WTC11 (cell line): Measurements from ENCODE around the gene CTDSPL. TPM values are rescaled to one million over a fixed set of nuclear protein-coding genes. Genes with fewer than 3 reads are reported as not detected.

Experiments
- ATAC-seq: fragments of 200-7000 bp; cut with Tn5 transposase; 2 replicates; pipeline ENCODE4 v1.10.0; 2021; ENCODE audit warnings: mild to moderate bottlenecking, moderate library complexity
- CTCF ChIA-PET: fragments of 300-600 bp; sonication (Branson Sonifier 250); formaldehyde crosslinking; loops from one replicate; lab custom pipeline; 2021; ENCODE audit warnings: antibody characterized with exemption; lab: Charles Lee
- POLR2A ChIA-PET: fragments of 350-600 bp; sonication (Branson Sonifier 250); formaldehyde crosslinking; loops from one replicate; lab custom pipeline; 2021; ENCODE audit warnings: antibody characterized with exemption; lab: Charles Lee
- DNase-seq: peaks from one replicate; pipeline ENCODE4 v3.0.0; 2021; ENCODE audit warnings: low spot score
- H3K27ac Mint-ChIP-seq: 2 replicates; pipeline ENCODE4 v1.8.0; 2021; ENCODE audit warnings: mixed read lengths
- H3K27me3 Mint-ChIP-seq: 2 replicates; pipeline ENCODE4 v1.8.0; 2021; ENCODE audit warnings: low read depth, mild to moderate bottlenecking, moderate library complexity, mixed read lengths
- H3K36me3 Mint-ChIP-seq: 2 replicates; pipeline ENCODE4 v1.8.0; 2021; ENCODE audit warnings: mixed read lengths
- H3K4me1 Mint-ChIP-seq: 2 replicates; pipeline ENCODE4 v1.8.0; 2022; ENCODE audit warnings: mixed read lengths
- H3K4me3 Mint-ChIP-seq: 2 replicates; pipeline ENCODE4 v1.8.0; 2021; ENCODE audit warnings: mild to moderate bottlenecking, moderate library complexity, mixed read lengths
- H3K9me3 Mint-ChIP-seq: 2 replicates; pipeline ENCODE4 v1.8.0; 2021; ENCODE audit warnings: mixed read lengths
- CREB1 ChIP-seq: sonication (generic); formaldehyde crosslinking; IDR thresholded peaks from 2 replicates; pipeline ENCODE4 v1.8.0; 2023; ENCODE audit warnings: mild to moderate bottlenecking, missing genetic modification reagents
- EMX1 ChIP-seq: fragments of 250-450 bp; sonication (Bioruptor Pico); IDR thresholded peaks from 2 replicates; pipeline ENCODE4 v1.8.0; 2021; ENCODE audit warnings: mild to moderate bottlenecking
- FOXK1 ChIP-seq: sonication (generic); formaldehyde crosslinking; IDR thresholded peaks from 2 replicates; pipeline ENCODE4 v1.8.0; 2022; ENCODE audit warnings: mild to moderate bottlenecking, moderate library complexity, missing genetic modification reagents
- IRF2 ChIP-seq: sonication (generic); formaldehyde crosslinking; IDR thresholded peaks from 2 replicates; pipeline ENCODE4 v1.8.0; 2022; ENCODE audit warnings: low read depth, missing genetic modification reagents, borderline replicate concordance
- JAZF1 ChIP-seq: fragments of 250-450 bp; sonication (Bioruptor Pico); IDR thresholded peaks from 2 replicates; pipeline ENCODE4 v1.9.0; 2021; ENCODE audit warnings: moderate library complexity, mild to moderate bottlenecking, inconsistent platforms
- MXD4 ChIP-seq: fragments of 250-450 bp; sonication (Bioruptor Pico); IDR thresholded peaks from 2 replicates; pipeline ENCODE4 v1.8.0; 2021; ENCODE audit warnings: mild to moderate bottlenecking, moderate library complexity, borderline replicate concordance
- NFE2L1 ChIP-seq: sonication (generic); formaldehyde crosslinking; IDR thresholded peaks from 2 replicates; pipeline ENCODE4 v1.8.1; 2023; ENCODE audit warnings: missing genetic modification reagents
- RELA ChIP-seq: sonication (generic); formaldehyde crosslinking; IDR thresholded peaks from 2 replicates; pipeline ENCODE4 v1.8.1; 2022; ENCODE audit warnings: missing genetic modification reagents, mild to moderate bottlenecking, borderline replicate concordance
- TEAD4 ChIP-seq: sonication (generic); formaldehyde crosslinking; IDR thresholded peaks from 2 replicates; pipeline ENCODE4 v1.8.0; 2022; ENCODE audit warnings: mild to moderate bottlenecking, missing genetic modification reagents
- TP53 ChIP-seq: sonication (generic); formaldehyde crosslinking; IDR thresholded peaks from 2 replicates; pipeline ENCODE4 v1.8.1; 2023; ENCODE audit warnings: mild to moderate bottlenecking, missing genetic modification reagents
- ZBTB21 ChIP-seq: sonication (generic); formaldehyde crosslinking; IDR thresholded peaks from 2 replicates; pipeline ENCODE4 v1.8.1; 2023; ENCODE audit warnings: mild to moderate bottlenecking, missing genetic modification reagents, borderline replicate concordance
- ZNF219 ChIP-seq: sonication (generic); formaldehyde crosslinking; IDR thresholded peaks from 2 replicates; pipeline ENCODE4 v1.8.0; 2023; ENCODE audit warnings: missing genetic modification reagents, mild to moderate bottlenecking, borderline replicate concordance
- ZNF396 ChIP-seq: fragments of 250-450 bp; sonication (Bioruptor Pico); IDR thresholded peaks from 2 replicates; pipeline ENCODE4 v1.8.0; 2021; ENCODE audit warnings: mild to moderate bottlenecking, moderate library complexity, borderline replicate concordance
- total RNA-seq: library from RNA; stranded (reverse); gene quantifications from 3 replicates; pipeline ENCODE4 v1.2.3, GENCODE V29; 2021
- TF ChIP-seq, protein P1 (sequence below): sonication (generic); formaldehyde crosslinking; IDR thresholded peaks from 2 replicates; pipeline ENCODE4 v1.8.0; 2022; ENCODE audit warnings: mild to moderate bottlenecking, missing genetic modification reagents
- TF ChIP-seq, protein P2 (sequence below): fragments of 200-600 bp; IDR thresholded peaks from 2 replicates; pipeline ENCODE4 v1.8.0; 2022; ENCODE audit warnings: antibody characterized with exemption
- TF ChIP-seq, protein P3 (sequence below): sonication (generic); formaldehyde crosslinking; IDR thresholded peaks from 2 replicates; pipeline ENCODE4 v1.8.1; 2023; ENCODE audit warnings: mild to moderate bottlenecking, missing genetic modification reagents

Gene CTDSPL
- total RNA-seq, 1 experiment from 2014 or later: 41.2 TPM

DNA sequence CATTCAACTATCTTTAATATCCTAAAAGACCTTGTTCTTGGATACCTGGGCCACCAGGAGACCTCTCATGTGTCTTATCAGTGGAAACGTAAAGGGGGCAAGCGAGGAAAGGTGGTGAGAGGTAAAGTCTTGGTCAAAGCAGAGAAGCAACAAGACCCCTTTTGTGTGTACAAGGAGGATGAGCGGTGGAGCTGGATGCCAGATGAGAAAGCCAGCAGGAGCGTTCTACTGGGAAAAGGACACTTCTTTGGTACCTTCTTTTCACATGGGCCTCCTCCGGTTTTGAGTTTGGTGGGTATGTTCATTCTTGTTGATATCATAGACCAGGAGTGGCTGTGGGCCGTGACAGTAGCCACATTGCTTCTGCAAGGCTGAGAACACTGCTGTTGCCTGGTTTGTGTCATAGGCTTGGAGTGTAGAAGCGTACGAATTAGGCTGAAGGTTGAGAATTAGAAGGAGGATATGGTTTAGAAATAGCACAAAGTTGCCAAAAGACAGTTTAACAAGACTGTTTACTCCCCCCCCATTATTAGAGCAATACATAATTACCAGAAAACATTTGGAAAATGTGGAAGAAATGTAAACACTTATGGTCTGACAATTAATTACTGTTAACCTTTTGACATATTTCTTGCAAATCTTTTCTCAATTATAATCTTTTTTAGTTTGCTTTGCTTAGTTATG is 82.1 kb downstream of the CTDSPL start:
- H3K4me3 Mint-ChIP-seq: no peak overlapping the region
- ATAC-seq (no peak), DNase-seq (no peak)
- H3K27ac Mint-ChIP-seq: no peak overlapping the region
- TF ChIP-seq RELA (CRISPR knock-in tag) (no peak), TP53 (CRISPR knock-in tag) (no peak)
- peaks cover 2% of the 10 kb centered on the region; the same call in 1 of the 2 replicates for H3K36me3 Mint-ChIP-seq
- POLR2A ChIA-PET: no interaction called here
- no peaks in the 10 kb centered on the region for H3K27me3 Mint-ChIP-seq
- H3K9me3 Mint-ChIP-seq: no peaks in the 10 kb centered on the region
- CTCF ChIA-PET: interaction anchor here (1.2 kb wide), 1 partner anchor 24 kb away, joined by 3 read pairs; no protein-coding TSS in a partner anchor
- H3K4me1 Mint-ChIP-seq: peaks cover 20% of the 10 kb centered on the region

DNA sequence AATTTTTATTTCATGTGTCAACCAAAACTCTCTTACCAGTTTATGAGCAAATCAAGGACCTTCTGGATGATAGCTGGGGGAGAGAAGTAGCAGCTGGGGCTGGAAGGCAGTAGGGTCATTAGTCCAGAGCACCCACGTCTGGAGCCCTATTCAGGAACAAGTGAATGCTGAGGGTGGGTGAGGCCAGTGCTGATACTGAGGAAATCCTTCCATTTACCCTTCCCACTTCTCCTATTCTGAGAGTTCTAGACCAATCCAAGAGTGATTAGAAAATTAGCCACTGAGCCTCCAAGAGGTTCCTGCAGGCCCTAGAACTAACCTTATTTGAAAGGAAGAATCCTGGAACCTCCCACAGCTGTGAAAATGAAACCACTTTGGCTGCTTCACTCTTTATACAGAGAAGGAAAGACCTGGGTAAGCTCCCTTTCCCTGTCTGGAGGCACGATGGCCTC is 82.7 kb downstream of the CTDSPL start:
- Mint-ChIP-seq H3K4me1 (peaks cover 20% of the 10 kb centered on the region), H3K4me3 (no peak overlapping the region), H3K27me3 (no peaks in the 10 kb centered on the region), H3K27ac (peak overlapping the region; percentile 28; the same call in 1 of the 2 replicates), H3K9me3 (no peaks in the 10 kb centered on the region), H3K36me3 (peaks cover 2% of the 10 kb centered on the region; the same call in 1 of the 2 replicates)
- ATAC-seq (peak; percentile 20; the same call in 1 of the 2 replicates), DNase-seq (no peak)
- POLR2A ChIA-PET: no interaction called here
- CTCF ChIA-PET: interaction anchor here (1.1 kb wide), 1 partner anchor 23 kb away, joined by 4 read pairs; no protein-coding TSS in a partner anchor
- TF ChIP-seq, protein P1, sequence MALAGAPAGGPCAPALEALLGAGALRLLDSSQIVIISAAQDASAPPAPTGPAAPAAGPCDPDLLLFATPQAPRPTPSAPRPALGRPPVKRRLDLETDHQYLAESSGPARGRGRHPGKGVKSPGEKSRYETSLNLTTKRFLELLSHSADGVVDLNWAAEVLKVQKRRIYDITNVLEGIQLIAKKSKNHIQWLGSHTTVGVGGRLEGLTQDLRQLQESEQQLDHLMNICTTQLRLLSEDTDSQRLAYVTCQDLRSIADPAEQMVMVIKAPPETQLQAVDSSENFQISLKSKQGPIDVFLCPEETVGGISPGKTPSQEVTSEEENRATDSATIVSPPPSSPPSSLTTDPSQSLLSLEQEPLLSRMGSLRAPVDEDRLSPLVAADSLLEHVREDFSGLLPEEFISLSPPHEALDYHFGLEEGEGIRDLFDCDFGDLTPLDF (CRISPR knock-in tag): no peak
- TF ChIP-seq, protein P2, sequence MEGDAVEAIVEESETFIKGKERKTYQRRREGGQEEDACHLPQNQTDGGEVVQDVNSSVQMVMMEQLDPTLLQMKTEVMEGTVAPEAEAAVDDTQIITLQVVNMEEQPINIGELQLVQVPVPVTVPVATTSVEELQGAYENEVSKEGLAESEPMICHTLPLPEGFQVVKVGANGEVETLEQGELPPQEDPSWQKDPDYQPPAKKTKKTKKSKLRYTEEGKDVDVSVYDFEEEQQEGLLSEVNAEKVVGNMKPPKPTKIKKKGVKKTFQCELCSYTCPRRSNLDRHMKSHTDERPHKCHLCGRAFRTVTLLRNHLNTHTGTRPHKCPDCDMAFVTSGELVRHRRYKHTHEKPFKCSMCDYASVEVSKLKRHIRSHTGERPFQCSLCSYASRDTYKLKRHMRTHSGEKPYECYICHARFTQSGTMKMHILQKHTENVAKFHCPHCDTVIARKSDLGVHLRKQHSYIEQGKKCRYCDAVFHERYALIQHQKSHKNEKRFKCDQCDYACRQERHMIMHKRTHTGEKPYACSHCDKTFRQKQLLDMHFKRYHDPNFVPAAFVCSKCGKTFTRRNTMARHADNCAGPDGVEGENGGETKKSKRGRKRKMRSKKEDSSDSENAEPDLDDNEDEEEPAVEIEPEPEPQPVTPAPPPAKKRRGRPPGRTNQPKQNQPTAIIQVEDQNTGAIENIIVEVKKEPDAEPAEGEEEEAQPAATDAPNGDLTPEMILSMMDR: no peak
- TF ChIP-seq IRF2 (no peak), TEAD4 (CRISPR knock-in tag) (no peak), ZNF219 (no peak), NFE2L1 (CRISPR knock-in tag) (no peak), ZNF396 (no peak), MXD4 (no peak), EMX1 (CRISPR knock-in tag) (no peak), FOXK1 (no peak), JAZF1 (CRISPR knock-in tag) (no peak), CREB1 (CRISPR knock-in tag) (no peak)
- TF ChIP-seq, protein P3, sequence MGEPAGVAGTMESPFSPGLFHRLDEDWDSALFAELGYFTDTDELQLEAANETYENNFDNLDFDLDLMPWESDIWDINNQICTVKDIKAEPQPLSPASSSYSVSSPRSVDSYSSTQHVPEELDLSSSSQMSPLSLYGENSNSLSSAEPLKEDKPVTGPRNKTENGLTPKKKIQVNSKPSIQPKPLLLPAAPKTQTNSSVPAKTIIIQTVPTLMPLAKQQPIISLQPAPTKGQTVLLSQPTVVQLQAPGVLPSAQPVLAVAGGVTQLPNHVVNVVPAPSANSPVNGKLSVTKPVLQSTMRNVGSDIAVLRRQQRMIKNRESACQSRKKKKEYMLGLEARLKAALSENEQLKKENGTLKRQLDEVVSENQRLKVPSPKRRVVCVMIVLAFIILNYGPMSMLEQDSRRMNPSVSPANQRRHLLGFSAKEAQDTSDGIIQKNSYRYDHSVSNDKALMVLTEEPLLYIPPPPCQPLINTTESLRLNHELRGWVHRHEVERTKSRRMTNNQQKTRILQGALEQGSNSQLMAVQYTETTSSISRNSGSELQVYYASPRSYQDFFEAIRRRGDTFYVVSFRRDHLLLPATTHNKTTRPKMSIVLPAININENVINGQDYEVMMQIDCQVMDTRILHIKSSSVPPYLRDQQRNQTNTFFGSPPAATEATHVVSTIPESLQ: no peak

DNA sequence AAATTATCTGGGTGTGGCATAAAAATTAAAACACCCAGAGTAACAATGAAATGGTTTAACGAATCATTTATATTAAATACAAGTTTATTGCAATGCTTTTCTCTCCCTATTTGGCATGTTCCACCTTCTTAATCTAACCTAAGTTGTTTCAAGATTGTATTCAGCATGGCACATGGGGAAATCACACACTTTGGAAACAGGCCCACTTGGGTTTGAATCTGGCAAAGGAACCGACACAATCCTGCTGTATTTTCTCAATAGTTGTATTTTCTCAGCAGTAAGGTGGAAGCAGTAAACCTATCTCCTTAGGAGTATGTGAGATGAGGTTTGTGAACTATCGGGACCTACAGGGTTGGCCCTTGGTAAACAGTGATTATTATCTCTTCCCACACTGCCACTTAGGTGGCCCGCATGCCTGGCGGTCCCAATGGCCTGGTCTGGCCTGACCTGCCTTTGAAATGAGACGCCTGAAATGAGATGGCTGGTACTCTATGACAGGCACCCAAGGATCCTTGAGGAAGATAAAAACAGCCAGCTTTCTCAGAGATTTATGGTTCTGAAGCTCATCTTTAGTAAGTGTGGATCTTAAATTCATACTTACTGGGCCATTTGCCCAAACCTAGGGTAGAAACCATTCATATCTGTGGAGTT is 83.6 kb downstream of the CTDSPL start:
- peaks cover 5% of the 10 kb centered on the region for H3K36me3 Mint-ChIP-seq
- DNase-seq (no peak), ATAC-seq (no peak)
- TF ChIP-seq ZBTB21 (CRISPR knock-in tag): no peak
- peaks cover 20% of the 10 kb centered on the region for H3K4me1 Mint-ChIP-seq
- H3K27me3 Mint-ChIP-seq: no peaks in the 10 kb centered on the region
- CTCF ChIA-PET: interaction anchor here (1.1 to 1.6 kb wide), 3 partner anchors 22 to 90 kb away, joined by 4 to 6 read pairs (median 4); no protein-coding TSS in a partner anchor
- peak overlapping the region; percentile 58; the same call in 1 of the 2 replicates for H3K27ac Mint-ChIP-seq
- H3K9me3 Mint-ChIP-seq: no peaks in the 10 kb centered on the region
- H3K4me3 Mint-ChIP-seq: no peak overlapping the region
- POLR2A ChIA-PET: no interaction called here
